WTC11 (cell line): ENCODE data around the gene FKBP10.

Experiments used
- CBFB ChIP-seq: sonication (generic); formaldehyde crosslinking; IDR thresholded peaks from 2 replicates; pipeline ENCODE4 v1.8.1; 2022; ENCODE audit warnings: mild to moderate bottlenecking, low read depth, missing genetic modification reagents
- CTCF ChIP-seq: fragments of 200-600 bp; IDR thresholded peaks from 2 replicates; pipeline ENCODE4 v1.8.0; 2022; ENCODE audit warnings: antibody characterized with exemption
- E2F4 ChIP-seq: sonication (generic); formaldehyde crosslinking; IDR thresholded peaks from 2 replicates; pipeline ENCODE4 v1.8.1; 2022; ENCODE audit warnings: low read depth, mild to moderate bottlenecking, moderate library complexity, missing genetic modification reagents, borderline replicate concordance
- KAT7 ChIP-seq: sonication (generic); formaldehyde crosslinking; IDR thresholded peaks from 2 replicates; pipeline ENCODE4 v1.8.1; 2023; ENCODE audit warnings: missing genetic modification reagents, mild to moderate bottlenecking, borderline replicate concordance
- MYBL2 ChIP-seq: sonication (generic); formaldehyde crosslinking; IDR thresholded peaks from 2 replicates; pipeline ENCODE4 v1.8.1; 2023; ENCODE audit warnings: mild to moderate bottlenecking, moderate library complexity, missing genetic modification reagents
- NFYB ChIP-seq: sonication (generic); formaldehyde crosslinking; conservative IDR thresholded peaks from 2 replicates; pipeline ENCODE4 v1.8.0; 2022; ENCODE audit warnings: low read depth, missing genetic modification reagents
- TEAD4 ChIP-seq: sonication (generic); formaldehyde crosslinking; IDR thresholded peaks from 2 replicates; pipeline ENCODE4 v1.8.0; 2022; ENCODE audit warnings: mild to moderate bottlenecking, missing genetic modification reagents
- USF2 ChIP-seq: sonication (generic); formaldehyde crosslinking; IDR thresholded peaks from 2 replicates; pipeline ENCODE4 v1.8.1; 2023; ENCODE audit warnings: mild to moderate bottlenecking, missing genetic modification reagents, moderate library complexity
- ZNF232 ChIP-seq: sonication (generic); formaldehyde crosslinking; IDR thresholded peaks from 2 replicates; pipeline ENCODE4 v1.8.0; 2022; ENCODE audit warnings: mild to moderate bottlenecking, missing genetic modification reagents
- ZNF425 ChIP-seq: fragments of 250-450 bp; sonication (Bioruptor Pico); conservative IDR thresholded peaks from 2 replicates; pipeline ENCODE4 v1.9.0; 2021; ENCODE audit warnings: mild to moderate bottlenecking
- ZNF512 ChIP-seq: sonication (generic); formaldehyde crosslinking; IDR thresholded peaks from 2 replicates; pipeline ENCODE4 v1.8.1; 2022; ENCODE audit warnings: missing genetic modification reagents, borderline replicate concordance

- TF ChIP-seq MYBL2 (CRISPR knock-in tag) (no peak), CTCF (no peak), USF2 (CRISPR knock-in tag) (no peak), ZNF512 (no peak), TEAD4 (CRISPR knock-in tag) (no peak), ZNF232 (CRISPR knock-in tag) (no peak), KAT7 (CRISPR knock-in tag) (no peak), ZNF425 (CRISPR knock-in tag) (no peak), CBFB (CRISPR knock-in tag) (no peak), E2F4 (no peak), NFYB (CRISPR knock-in tag) (no peak)
These were observed 10.3 kb downstream of the FKBP10 start for GRCh38 chr17:41823141-41823524.
